Tibial artery (tissue), 4 donors: ENCODE results near the gene SPDYE17.
"Not testable (repeated sequence)": the region's sequence is repeated elsewhere in the genome, so short reads cannot be mapped to it uniquely, and the experiment has no call there.

Experiments used
- DNase-seq, 2 donors: peaks; one replicate each; pipeline ENCODE4 v3.0.0-alpha.2; 2019
- H3K27ac ChIP-seq, 2 donors: fragments of 200-600 bp; sonication (generic) in 1 of 2; 1 replicate in 1 of 2; 2 replicates in 1 of 2; pipeline ENCODE4 v1.5.1; 2018 to 2019; ENCODE audit warnings: mild to moderate bottlenecking in 1 of 2
- H3K27me3 ChIP-seq, 2 donors: fragments of 200-600 bp; sonication (generic) in 1 of 2; one replicate each; pipeline versions ENCODE4 v1.5.1 to v1.6.0; 2016 to 2019
- H3K36me3 ChIP-seq, 3 donors: fragments of 200-600 bp; sonication (generic) in 2 of 3; one replicate each; pipeline ENCODE4 v1.5.1; 2016 to 2019; ENCODE audit warnings: mild to moderate bottlenecking in 2 of 3
- H3K4me1 ChIP-seq, 4 donors: fragments of 200-600 bp; sonication (generic) in 2 of 4; 1 replicate in 3 of 4; 2 replicates in 1 of 4; pipeline ENCODE4 v1.5.1; 2016 to 2019
- H3K4me3 ChIP-seq, 2 donors: fragments of 200-600 bp; sonication (generic) in 1 of 2; 1 replicate in 1 of 2; 2 replicates in 1 of 2; pipeline ENCODE4 v1.5.1; 2018 to 2019; ENCODE audit warnings: mild to moderate bottlenecking in 2 of 2
- H3K9me3 ChIP-seq, 3 donors: fragments of 200-600 bp; sonication (generic) in 1 of 3; one replicate each; pipeline ENCODE4 v1.5.1; 2016 to 2019
- intact Hi-C: fragments of 100-400 bp; cut with DNase I; formaldehyde crosslinking; loops from one replicate; pipeline ENCODE4 v1.15.0; 2023; ENCODE audit warnings: low total_unique reads

Gene SPDYE17

DNA sequence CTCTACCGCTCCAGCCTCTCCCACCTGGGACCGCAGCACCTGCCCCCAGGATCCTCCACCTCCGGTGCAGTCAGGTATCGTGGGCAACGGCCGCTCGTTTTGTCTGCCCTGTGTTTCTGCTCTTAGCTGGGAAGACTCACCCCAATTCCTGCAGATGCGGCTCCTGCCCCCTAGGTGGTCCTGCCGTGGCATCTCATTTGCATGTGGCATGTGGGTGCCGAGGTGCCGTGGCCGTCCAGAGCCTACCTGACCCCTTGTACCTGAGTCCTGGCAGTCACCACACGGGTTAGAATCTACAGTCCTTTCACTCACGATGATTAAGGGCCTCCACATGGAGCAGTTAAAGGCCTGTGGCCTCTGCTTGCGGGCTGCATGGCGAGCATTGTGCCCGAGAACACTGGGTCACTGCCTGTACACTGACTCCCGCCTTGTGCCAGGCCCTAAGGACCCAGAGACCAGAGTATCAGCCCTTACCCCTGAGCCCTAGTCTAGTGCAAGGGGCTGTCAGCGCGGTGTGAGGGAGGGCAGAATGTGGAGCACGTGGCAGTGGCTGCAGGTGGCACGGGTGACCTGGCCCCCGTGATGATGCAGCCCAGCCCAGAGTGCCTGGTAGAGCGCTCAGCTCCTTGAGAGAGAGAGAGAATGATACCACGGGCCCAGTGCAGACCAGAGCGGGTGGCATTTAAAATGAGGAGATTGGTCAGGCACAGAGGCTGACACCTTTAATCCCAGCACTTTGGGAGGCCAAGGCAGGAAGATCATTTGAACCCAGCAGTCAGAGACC lies 50.8 kb downstream of the SPDYE17 start:
- H3K27ac ChIP-seq, H3K4me1 ChIP-seq, DNase-seq, H3K9me3 ChIP-seq, intact Hi-C loops, H3K27me3 ChIP-seq, H3K4me3 ChIP-seq: not testable (repeated sequence)
- peaks cover 0 to 29% (median 12%) of the 10 kb centered on the region in 3 donors for H3K36me3 ChIP-seq

DNA sequence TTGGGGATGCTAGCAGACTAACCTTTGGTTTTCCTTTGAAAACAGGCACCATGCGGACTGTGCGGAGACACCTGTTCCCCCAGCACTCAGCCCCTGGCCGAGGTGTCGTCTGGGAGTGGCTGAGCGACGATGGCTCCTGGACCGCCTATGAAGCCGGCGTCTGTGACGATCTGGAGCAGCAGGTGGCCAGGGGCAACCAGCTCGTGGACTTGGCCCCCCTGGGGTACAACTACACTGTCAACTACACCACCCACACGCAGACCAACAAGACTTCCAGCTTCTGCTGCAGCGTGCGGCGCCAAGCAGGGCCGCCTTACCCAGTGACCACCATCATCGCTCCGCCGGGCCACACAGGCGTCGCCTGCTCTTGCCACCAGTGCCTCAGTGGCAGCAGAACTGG lies 51.6 kb downstream of the SPDYE17 start:
- intact Hi-C loops, H3K27me3 ChIP-seq, H3K27ac ChIP-seq, H3K4me3 ChIP-seq, H3K4me1 ChIP-seq, H3K9me3 ChIP-seq, DNase-seq: not testable (repeated sequence)
- H3K36me3 ChIP-seq, result peaks cover 0 to 29% (median 12%) of the 10 kb centered on the region in 3 donors

DNA sequence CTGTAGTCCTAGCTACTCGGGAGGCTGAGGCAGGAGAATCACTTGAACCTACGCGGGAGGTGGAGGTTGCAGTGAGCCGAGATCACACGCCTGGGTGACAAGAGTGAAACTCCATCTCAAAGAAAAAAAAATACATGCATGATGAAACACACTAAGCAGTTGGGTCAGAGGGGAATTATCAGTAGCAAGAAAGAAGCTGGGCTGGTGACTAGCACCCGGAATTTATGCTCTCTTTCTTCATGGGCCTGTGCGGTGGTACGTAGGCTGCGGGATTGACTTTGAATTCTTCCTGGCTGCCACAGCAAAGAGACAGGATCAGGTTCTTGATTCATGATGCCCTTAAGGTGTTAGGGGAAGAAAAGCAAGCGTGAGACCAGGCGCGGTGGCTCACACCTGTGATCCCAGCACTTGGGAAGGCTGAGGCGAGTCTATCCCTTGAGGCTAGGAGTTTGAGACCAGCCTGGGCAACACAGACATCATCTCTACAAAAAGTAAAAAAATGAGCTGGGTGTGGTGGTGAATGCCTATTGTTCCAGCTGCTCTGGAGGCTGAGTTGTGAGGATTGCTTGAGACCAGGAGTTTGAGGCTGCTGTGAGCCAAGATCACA lies 54.3 kb downstream of the SPDYE17 start:
- H3K27ac ChIP-seq, H3K4me3 ChIP-seq, H3K4me1 ChIP-seq, intact Hi-C loops, H3K27me3 ChIP-seq, H3K9me3 ChIP-seq, DNase-seq: not testable (repeated sequence)
- H3K36me3 ChIP-seq, result peaks cover 0 to 29% (median 12%) of the 10 kb centered on the region in 3 donors

- H3K9me3 ChIP-seq, H3K4me1 ChIP-seq, H3K27me3 ChIP-seq, H3K27ac ChIP-seq, intact Hi-C loops, DNase-seq, H3K4me3 ChIP-seq: not testable (repeated sequence)
- peaks cover 0 to 11% (median 6%) of the 10 kb centered on the region in 3 donors for H3K36me3 ChIP-seq
These were observed 57.2 kb downstream of the SPDYE17 start for GRCh38 chr7:76974793-76975579.

GRCh38 chr7:76974336-76974735 lies 57.8 kb downstream of the SPDYE17 start:
- DNase-seq, H3K36me3 ChIP-seq, H3K27me3 ChIP-seq, intact Hi-C loops, H3K4me3 ChIP-seq, H3K9me3 ChIP-seq, H3K27ac ChIP-seq, H3K4me1 ChIP-seq: not testable (repeated sequence)

GRCh38 chr7:76972391-76972790 lies 59.8 kb downstream of the SPDYE17 start:
- DNase-seq, result not testable (repeated sequence)

More at GRCh38 chr7:76972391-76972790, 59.8 kb downstream of the SPDYE17 start:
- H3K27ac ChIP-seq, intact Hi-C loops, H3K4me1 ChIP-seq, H3K27me3 ChIP-seq, H3K36me3 ChIP-seq, H3K4me3 ChIP-seq, H3K9me3 ChIP-seq: not testable (repeated sequence)
